ENCODE measurements around the gene HCFC1R1. TPM values are rescaled to one million over a fixed set of nuclear protein-coding genes. Genes with fewer than 3 reads are reported as not detected.
A peak's percentile ranks its signal among the peaks of the same experiment; 100 is the strongest.

The HCFC1R1 gene
- total RNA-seq, 2 experiments from 2014 or later, result 38.1 to 42.6 TPM

- H3K27ac Mint-ChIP-seq, result no peak overlapping the region
- H3K4me3 Mint-ChIP-seq, result no peak overlapping the region
- no peaks in the 10 kb centered on the region for H3K36me3 Mint-ChIP-seq
- POLR2A ChIA-PET, result no interaction called here
- ATAC-seq (ENCODE audit: low read depth) (no peak), DNase-seq (no peak)
- H3K27me3 Mint-ChIP-seq, result peaks cover 4% of the 10 kb centered on the region
- H3K9me3 Mint-ChIP-seq, result no peaks in the 10 kb centered on the region
- H3K4me1 Mint-ChIP-seq, result no peaks in the 10 kb centered on the region
These were observed 31.2 kb downstream of the HCFC1R1 start for GRCh38 chr16:2992383-2993081.

GRCh38 chr16:2991566-2992261, 32.0 kb downstream of the HCFC1R1 start:
- no peaks in the 10 kb centered on the region for H3K36me3 Mint-ChIP-seq
- ATAC-seq (ENCODE audit: low read depth) (no peak), DNase-seq (no peak)
- POLR2A ChIA-PET, result interaction anchor here (1.2 kb wide), 1 partner anchor 11 kb away, joined by 4 read pairs; no protein-coding TSS in a partner anchor
- no peak overlapping the region for H3K27ac Mint-ChIP-seq
- peaks cover 4% of the 10 kb centered on the region for H3K27me3 Mint-ChIP-seq
- no peak overlapping the region for H3K4me3 Mint-ChIP-seq
- no peaks in the 10 kb centered on the region for H3K9me3 Mint-ChIP-seq
- H3K4me1 Mint-ChIP-seq, result no peaks in the 10 kb centered on the region

DNA sequence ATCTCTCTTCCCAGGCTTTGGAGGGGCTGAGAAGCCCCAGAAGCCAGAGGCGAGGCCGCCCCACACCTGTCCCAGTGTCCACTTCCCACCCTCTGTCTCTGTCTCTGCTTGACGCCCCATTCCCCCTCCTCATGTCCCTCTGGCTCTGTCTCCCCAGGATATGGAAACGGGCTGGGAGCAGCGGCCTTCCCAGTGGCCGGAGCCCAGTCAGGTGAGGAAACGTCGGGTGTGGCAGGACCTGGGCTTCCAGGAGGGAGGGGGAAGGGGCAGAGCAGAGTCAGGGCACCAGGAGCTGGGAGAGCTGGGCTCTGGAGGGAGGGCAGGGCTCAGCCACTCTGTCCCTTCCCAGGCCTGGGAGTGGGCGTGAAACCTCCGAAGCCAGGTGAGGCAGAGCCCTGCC, 32.9 kb downstream of the HCFC1R1 start:
- Mint-ChIP-seq H3K27ac (no peak overlapping the region), H3K9me3 (no peaks in the 10 kb centered on the region), H3K4me3 (no peak overlapping the region), H3K4me1 (no peaks in the 10 kb centered on the region), H3K27me3 (peaks cover 4% of the 10 kb centered on the region), H3K36me3 (no peaks in the 10 kb centered on the region)
- ATAC-seq (ENCODE audit: low read depth), result no peak
- DNase-seq, result no peak
- POLR2A ChIA-PET, result interaction anchor here (1.2 kb wide), 1 partner anchor 10 kb away, joined by 4 read pairs; no protein-coding TSS in a partner anchor

GRCh38 chr16:2988590-2989099, 35.1 kb downstream of the HCFC1R1 start:
- POLR2A ChIA-PET, result no interaction called here
- Mint-ChIP-seq H3K27ac (no peak overlapping the region), H3K4me3 (no peak overlapping the region), H3K4me1 (peaks cover 4% of the 10 kb centered on the region), H3K27me3 (peaks cover 7% of the 10 kb centered on the region), H3K9me3 (no peaks in the 10 kb centered on the region), H3K36me3 (no peaks in the 10 kb centered on the region)
- DNase-seq (no peak), ATAC-seq (ENCODE audit: low read depth) (no peak)

DNA sequence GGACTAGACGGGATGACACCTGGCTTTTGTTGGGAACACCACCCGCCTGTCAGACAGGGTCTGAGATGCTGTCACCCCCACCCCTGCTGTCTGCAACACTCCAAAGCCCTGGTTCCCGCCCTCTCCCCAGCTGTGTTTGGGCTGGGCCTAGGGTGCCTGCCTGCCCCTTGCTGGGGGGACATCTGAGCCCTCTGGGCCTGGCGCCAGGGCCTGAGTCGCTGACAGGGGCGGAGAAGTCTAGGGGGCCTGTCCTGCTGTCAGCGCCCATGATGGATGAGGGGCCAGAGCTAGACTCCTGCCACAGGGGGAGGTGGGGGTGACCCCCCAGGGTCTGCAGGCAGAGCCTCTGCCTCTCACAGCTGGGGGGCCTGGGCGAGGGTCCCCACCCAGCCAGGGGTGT, 35.9 kb downstream of the HCFC1R1 start:
- POLR2A ChIA-PET, result no interaction called here
- no peaks in the 10 kb centered on the region for H3K36me3 Mint-ChIP-seq
- no peaks in the 10 kb centered on the region for H3K9me3 Mint-ChIP-seq

DNA sequence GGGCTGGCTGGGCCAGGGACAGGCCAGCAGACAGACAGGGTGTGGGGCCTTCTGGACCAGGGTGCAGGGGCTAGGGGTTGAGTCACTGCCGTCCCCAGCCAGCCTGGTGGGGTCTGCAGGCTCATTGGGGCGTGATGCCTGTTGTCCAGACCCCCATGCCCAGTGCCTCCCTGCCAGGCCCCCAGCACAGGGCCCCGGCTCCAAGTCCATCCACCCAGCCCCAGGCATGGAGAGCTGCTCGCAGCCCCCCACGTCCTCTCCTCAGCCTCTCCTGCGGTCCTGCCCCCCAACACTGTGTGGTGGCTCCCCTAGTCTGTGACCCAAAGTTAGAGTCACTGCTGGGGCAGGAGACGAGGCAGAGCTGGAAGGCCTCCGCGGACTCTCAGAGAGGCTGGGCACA, 36.5 kb downstream of the HCFC1R1 start:
- no peak for ATAC-seq (ENCODE audit: low read depth)
- Mint-ChIP-seq H3K4me1 (peaks cover 4% of the 10 kb centered on the region), H3K27ac (no peak overlapping the region), H3K4me3 (no peak overlapping the region), H3K36me3 (no peaks in the 10 kb centered on the region), H3K9me3 (no peaks in the 10 kb centered on the region), H3K27me3 (peaks cover 10% of the 10 kb centered on the region)
- DNase-seq, result no peak
- POLR2A ChIA-PET, result no interaction called here

More for the DNA sequence above, 35.9 kb downstream of the HCFC1R1 start:
- Mint-ChIP-seq H3K4me3 (no peak overlapping the region), H3K27me3 (peaks cover 10% of the 10 kb centered on the region), H3K27ac (no peak overlapping the region), H3K4me1 (peaks cover 4% of the 10 kb centered on the region)
- DNase-seq (no peak), ATAC-seq (ENCODE audit: low read depth) (no peak)

DNA sequence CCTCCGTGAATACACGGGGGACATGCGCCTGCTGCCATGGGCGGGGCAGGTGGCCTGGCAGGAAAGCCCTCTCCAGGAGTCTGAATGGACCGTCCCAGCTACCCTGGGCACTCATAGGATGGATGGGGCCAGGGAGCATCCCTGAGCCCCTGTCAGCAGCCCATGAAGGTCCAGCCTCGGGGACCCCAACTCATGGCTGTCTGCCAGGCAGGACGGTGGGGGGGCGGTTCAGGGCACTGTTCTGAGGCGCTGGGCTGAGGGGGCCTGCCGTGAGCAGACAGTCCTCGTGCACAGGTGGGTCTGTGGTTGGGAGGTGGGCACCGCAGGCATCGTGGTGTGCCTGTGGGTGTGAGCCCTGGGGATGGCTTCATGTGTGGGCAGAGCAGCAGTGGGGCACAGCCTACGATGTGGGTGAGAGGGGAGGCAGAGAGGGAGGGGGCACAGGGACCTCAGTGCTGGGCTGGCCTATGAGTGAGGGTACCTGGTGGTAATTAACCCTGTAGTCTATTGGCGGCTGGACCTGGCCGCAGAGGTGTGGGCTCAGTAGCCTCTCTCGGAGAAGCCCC, 37.0 kb downstream of the HCFC1R1 start:
- Mint-ChIP-seq H3K4me3 (no peak overlapping the region), H3K4me1 (peaks cover 4% of the 10 kb centered on the region), H3K27me3 (peaks cover 10% of the 10 kb centered on the region), H3K9me3 (no peaks in the 10 kb centered on the region), H3K36me3 (no peaks in the 10 kb centered on the region), H3K27ac (no peak overlapping the region)
- POLR2A ChIA-PET, result no interaction called here
- ATAC-seq (ENCODE audit: low read depth) (no peak), DNase-seq (no peak)

GRCh38 chr16:2985893-2986355, 37.8 kb downstream of the HCFC1R1 start:
- Mint-ChIP-seq H3K4me1 (peaks cover 8% of the 10 kb centered on the region), H3K27ac (no peak overlapping the region), H3K36me3 (no peaks in the 10 kb centered on the region), H3K9me3 (no peaks in the 10 kb centered on the region), H3K27me3 (peaks cover 10% of the 10 kb centered on the region), H3K4me3 (no peak overlapping the region)
- ATAC-seq (ENCODE audit: low read depth), result no peak
- DNase-seq, result no peak
- POLR2A ChIA-PET, result no interaction called here

DNA sequence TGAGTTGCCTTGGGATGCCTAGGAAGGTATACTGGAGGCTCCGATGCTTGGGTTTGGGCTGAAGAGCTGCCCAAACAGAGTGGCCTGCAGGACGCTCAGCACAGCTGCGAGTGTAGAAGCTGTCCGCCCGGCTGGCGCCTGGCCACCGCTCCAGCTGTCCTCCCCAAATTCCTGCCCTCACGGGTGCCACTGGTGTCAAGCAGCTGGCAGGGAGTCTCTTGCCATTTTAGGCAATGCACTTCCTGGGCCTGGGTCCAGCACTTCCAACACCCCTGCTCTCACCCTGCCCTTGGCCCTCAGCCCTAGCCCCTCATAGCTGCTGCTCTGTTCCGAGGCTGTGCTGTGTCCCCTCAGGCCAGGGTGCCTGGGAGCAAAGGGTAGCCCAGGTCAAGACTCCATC, 38.3 kb downstream of the HCFC1R1 start:
- POLR2A ChIA-PET, result interaction anchor here (0.9 kb wide), 1 partner anchor 52 kb away, joined by 3 read pairs; no protein-coding TSS in a partner anchor
- H3K27ac Mint-ChIP-seq, result no peak overlapping the region
- peaks cover 10% of the 10 kb centered on the region for H3K27me3 Mint-ChIP-seq
- H3K36me3 Mint-ChIP-seq, result no peaks in the 10 kb centered on the region
- no peak overlapping the region for H3K4me3 Mint-ChIP-seq
- peaks cover 8% of the 10 kb centered on the region for H3K4me1 Mint-ChIP-seq
- no peak for ATAC-seq (ENCODE audit: low read depth)
- DNase-seq, result no peak
- H3K9me3 Mint-ChIP-seq, result no peaks in the 10 kb centered on the region

DNA sequence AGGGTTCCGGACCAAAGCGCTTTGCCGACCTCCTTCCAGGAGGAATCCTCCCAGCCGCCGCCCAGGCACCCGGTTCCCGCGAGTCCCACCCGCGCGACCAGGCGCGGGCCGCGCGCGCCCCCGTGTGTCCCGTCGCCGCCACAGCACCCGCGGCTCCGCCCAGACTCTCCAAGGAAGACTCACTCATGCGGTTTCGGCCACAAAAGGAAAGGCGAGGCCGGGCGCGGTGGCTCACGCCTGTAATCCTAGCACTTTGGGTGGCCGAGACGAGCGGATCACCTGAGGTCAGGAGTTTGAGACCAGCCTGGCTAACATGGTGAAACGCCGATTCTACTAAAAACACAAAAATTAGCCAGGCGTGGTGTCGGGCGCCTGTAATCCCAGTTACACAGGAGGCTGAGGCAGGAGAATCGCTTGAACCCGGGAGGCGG, 40.0 kb downstream of the HCFC1R1 start:
- POLR2A ChIA-PET, result interaction anchor here (4.1 kb wide), 1 partner anchor 13 kb away, joined by 46 read pairs; the partner anchor contains the start of gene PAQR4
- Mint-ChIP-seq H3K4me3 (peak overlapping the region; percentile 55), H3K27ac (no peak overlapping the region), H3K36me3 (no peaks in the 10 kb centered on the region), H3K27me3 (peaks cover 6% of the 10 kb centered on the region), H3K4me1 (peaks cover 10% of the 10 kb centered on the region), H3K9me3 (no peaks in the 10 kb centered on the region)
- ATAC-seq (ENCODE audit: low read depth) (peak; percentile 32), DNase-seq (peak; percentile 79)

- DNase-seq (no peak), ATAC-seq (ENCODE audit: low read depth) (no peak)
- no peaks in the 10 kb centered on the region for H3K9me3 Mint-ChIP-seq
- POLR2A ChIA-PET, result interaction anchor here (0.7 to 4.1 kb wide), 4 partner anchors 12 to 45 kb away, joined by 3 to 46 read pairs (median 16); partner anchors contain the start of gene PAQR4
- no peaks in the 10 kb centered on the region for H3K36me3 Mint-ChIP-seq
- no peak overlapping the region for H3K27ac Mint-ChIP-seq
- peaks cover 6% of the 10 kb centered on the region for H3K27me3 Mint-ChIP-seq
- no peak overlapping the region for H3K4me3 Mint-ChIP-seq
- peaks cover 16% of the 10 kb centered on the region for H3K4me1 Mint-ChIP-seq
These were observed 41.3 kb downstream of the HCFC1R1 start for GRCh38 chr16:2982402-2982801.

DNA sequence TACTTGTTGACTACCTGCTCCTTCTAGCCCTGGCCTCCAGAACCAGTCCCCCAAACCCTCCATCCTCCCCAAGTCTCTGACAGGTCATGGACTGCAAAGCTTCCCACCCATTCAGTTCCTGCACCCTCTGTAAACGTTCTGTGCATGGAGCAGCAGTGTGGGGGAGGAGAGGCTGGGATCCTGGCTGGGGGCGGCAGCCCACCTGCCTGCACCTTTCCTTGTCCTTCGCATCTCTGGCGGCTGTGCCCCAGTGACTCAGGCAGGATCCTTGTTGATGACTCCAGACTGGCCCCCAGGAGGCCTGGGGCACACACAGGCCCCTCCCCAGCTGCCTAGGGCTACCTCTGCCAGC, 41.9 kb downstream of the HCFC1R1 start:
- Mint-ChIP-seq H3K4me1 (peaks cover 18% of the 10 kb centered on the region), H3K9me3 (no peaks in the 10 kb centered on the region), H3K27me3 (peaks cover 6% of the 10 kb centered on the region), H3K36me3 (no peaks in the 10 kb centered on the region), H3K4me3 (peak overlapping the region; percentile 87), H3K27ac (peak overlapping the region; percentile 49)
- DNase-seq (no peak), ATAC-seq (ENCODE audit: low read depth) (no peak)
- POLR2A ChIA-PET, result interaction anchor here (2.1 to 4.1 kb wide), 5 partner anchors 11 to 52 kb away, joined by 4 to 46 read pairs (median 8); partner anchors contain the start of gene PAQR4

DNA sequence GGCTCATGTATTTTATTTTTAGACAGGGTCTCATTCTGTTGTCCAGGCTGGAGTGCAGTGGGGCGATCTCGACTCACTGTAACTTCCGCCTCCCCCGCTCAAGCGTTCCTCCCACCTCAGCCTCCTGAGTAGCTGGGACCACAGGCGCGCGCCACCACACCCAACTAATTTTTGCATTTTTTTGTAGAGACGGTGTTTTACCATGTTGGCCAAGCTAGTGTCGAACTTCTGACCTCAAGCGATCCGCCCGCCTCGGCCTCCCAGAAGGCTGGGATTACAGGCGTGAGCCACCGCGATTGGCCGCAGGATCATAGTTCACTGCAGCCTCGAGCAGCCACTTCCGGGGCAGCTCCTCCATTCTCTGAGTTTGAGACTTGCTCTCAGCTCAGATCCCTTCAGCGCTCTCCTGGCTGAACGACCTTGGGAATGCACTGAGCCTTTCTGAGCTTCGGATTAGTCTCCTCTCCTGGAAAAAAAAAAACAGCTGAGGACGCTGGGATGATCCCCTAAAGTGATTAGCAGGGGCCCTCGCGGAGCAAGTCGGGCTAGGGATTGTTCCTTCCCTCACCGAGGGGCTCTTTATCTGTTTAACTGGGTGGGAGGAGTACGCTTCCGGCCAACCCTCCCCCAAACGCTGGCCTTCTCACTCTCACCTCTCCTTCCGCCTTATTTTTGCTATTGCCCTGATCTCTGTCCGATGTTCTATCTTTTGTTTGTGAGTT, 42.4 kb downstream of the HCFC1R1 start:
- H3K27ac Mint-ChIP-seq, result peak overlapping the region; percentile 83
- H3K36me3 Mint-ChIP-seq, result no peaks in the 10 kb centered on the region

More for the DNA sequence above, 42.4 kb downstream of the HCFC1R1 start:
- no peaks in the 10 kb centered on the region for H3K9me3 Mint-ChIP-seq
- DNase-seq, result no peak
- H3K4me3 Mint-ChIP-seq, result peak overlapping the region; percentile 87
- peaks cover 6% of the 10 kb centered on the region for H3K27me3 Mint-ChIP-seq
- POLR2A ChIA-PET, result interaction anchor here (0.6 to 4.1 kb wide), 17 partner anchors 10 to 177 kb away, joined by 3 to 46 read pairs (median 5); partner anchors contain the start of genes HCFC1R1, PAQR4 and THOC6
- H3K4me1 Mint-ChIP-seq, result peaks cover 18% of the 10 kb centered on the region
- no peak for ATAC-seq (ENCODE audit: low read depth)

All from activated naive CD8-positive, alpha-beta T cell treated with anti-CD3 and anti-CD28 coated beads, Interleukin-2, amount 10 ng/mL, durations not matched to agents 7 days and 5 days (primary cell).